GM21515 (cell line): Measurements from ENCODE around the gene RXRG.
A peak's percentile ranks its signal among the peaks of the same experiment; 100 is the strongest.

ENCODE experiments used
- ATAC-seq: cut with Tn5 transposase; IDR thresholded peaks from one replicate; pipeline ENCODE4 v1.9.1; 2021; ENCODE audit not compliant: unreplicated experiment

RXRG gene

GRCh38 chr1:165451691-165452090, 6.8 kb upstream of the RXRG start:
- ATAC-seq = no peak

- no peak for ATAC-seq
These were observed 4.2 kb upstream of the RXRG start for GRCh38 chr1:165449131-165449530.

DNA sequence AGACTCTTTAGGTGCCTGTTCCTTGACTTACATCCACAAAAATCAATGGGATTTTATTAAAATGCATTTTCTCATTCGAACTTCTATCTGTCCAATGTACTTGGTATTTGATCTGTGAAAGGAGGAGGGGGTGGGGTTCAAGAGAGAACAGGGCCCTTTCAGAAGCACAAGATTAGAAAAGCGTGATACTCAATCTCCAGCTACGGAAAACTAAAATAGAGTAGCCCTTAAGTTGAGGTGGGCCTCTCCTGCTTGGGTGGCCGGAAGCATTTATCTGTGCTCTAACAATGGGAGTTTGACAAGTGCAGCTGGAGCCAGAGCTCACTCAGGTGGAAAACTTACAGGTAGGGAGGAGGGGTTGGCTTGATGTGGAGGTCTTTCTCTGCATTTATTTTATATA, 462 bp upstream of the RXRG start:
- ATAC-seq = no peak

DNA sequence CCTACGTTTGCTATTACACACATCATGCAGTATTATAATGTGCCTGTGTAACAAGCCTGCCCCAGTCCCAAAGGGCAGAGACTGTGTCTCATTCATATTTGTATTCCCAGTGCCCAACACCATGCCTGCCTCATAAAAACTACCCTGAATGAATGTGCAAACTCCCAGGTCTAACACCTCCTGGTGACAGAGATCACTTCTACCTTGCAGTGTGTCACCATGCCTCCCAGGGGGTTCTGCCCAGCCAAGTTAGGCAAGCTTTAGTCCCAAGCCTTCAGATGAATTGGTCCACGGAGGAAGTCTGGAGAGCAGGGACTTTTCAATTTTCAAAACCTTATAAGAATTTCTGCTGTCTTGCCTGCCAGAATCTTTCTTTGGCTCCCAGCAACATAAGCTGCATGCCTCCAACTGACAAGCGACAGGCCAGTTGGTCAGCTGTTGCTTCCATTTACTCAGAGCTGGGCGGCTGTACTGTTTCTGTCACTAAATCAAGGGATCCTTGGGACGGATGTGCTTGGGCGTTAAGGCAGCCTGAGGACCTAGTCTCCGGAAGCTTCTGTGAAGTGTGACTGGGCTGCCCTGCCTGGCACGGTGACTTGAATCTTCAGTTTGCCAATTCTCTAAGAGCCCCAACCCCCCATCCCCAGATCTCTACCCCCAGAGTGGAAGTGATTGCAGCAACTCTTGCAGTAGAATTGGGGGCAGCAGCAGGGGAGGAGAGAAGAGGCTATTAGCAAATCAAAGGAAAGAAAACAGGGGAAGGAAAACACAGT, 1.2 kb downstream of the RXRG start:
- ATAC-seq = no peak

DNA sequence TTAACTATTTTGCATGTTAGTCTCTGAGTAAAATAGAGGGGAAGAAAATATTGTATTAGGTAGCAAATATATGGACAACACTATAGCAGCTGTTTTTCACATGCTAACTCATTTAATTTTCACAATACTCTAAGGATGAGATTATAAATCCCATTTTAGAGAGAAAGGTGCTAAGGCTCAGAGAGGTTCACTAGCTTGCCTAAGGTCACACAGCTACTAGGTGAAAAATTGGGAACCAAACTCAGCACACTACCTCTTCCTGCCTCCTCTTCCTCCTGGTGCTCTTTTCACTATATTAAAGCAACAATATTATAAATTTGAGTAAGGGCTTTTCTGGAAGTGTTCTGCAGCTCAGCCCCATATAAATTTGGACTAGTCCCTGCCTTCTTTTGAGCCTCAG, 2.3 kb downstream of the RXRG start:
- ATAC-seq = no peak

DNA sequence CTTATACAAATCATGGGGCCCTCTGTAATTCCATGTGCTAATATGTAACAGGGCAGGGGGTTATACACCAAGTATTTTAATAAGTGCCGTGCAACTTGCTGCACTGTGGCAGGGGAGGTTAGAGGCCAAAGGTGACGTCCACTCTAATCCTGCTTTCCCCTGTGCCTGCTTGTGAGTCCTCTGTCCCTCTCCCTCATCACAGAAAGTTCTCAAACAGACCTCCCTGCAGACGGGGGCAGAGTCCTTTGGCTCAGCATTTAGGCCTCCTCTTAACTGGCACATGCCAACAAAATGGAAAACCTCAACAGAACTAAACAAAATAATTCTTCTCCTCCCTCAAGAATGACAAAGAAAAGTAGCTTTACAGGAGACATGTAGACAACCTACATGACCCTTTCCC, 2.9 kb downstream of the RXRG start:
- ATAC-seq = no peak

DNA sequence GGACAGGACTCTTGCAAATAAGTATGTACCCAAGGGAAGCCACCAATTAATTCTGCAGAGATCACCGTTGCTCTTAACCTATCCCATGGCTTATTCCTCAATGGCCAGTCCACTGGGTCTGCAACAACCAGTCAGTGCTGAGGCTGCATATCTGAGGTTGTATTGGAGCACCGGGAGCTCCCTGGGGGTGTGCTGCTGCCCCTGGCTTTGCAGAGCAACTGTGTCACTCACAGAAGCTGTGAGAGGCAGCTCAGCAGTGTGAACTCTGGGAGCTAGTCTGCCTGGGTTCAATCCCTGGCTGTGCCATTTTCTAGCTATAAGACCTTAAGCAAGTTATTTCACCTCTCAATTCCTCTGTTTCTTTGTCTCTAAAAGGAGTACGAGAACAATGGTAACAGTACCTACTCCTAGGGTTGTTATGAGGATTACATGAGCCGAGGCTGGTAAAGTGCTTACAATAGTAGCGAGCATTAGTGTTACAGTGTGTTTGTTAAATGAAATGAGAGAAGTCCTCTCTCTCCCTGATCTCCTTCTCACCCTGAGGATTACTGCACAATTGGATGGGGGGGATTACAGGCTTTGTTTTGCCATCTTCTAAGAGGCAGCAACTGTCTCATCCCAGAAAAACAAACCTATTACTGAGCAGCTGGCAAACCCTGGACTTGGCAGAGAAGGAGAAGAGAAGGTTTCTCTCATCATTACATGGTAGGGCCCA, 3.6 kb downstream of the RXRG start:
- ATAC-seq = no peak

- no peak for ATAC-seq
These were observed 5.6 kb downstream of the RXRG start for GRCh38 chr1:165439330-165439729.

DNA sequence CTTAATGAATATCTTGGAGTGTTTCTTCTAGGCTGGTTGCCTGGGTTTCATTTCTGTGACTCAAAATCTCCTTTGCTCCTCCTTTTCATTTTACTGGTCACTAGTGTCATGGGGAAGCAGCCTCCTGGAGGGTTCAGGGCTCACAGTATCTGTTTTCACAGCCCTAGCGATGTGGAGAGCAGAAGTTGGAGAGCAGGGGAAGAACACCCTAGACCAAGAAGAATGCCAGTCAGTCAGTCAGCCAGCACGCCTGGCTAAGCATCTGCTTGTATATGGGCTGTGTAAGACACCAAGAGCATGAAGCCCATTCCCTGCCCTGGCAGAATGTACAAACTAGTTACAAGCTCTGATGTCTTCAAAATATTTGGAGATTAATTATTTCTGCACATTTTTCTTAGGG, 7.9 kb downstream of the RXRG start:
- ATAC-seq = no peak

DNA sequence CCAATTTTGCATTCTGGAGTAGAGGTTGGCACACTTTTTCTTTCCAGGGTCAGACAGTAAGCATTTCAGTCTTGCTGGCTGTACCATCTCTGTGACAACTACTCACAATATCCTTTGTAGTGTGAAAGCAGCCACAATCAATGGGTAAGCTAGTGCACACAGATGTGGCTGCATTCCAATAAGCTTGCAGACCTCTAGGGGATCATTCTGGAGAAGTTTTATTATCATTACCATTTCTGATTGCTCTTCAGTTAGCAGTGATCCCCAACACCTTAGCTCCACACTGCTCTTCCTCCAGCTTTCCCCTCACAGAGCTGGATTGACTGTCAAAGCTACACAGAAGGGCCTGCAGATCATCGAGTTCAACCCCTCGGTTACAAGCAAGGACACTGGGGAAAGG, 9.1 kb downstream of the RXRG start:
- ATAC-seq = no peak

DNA sequence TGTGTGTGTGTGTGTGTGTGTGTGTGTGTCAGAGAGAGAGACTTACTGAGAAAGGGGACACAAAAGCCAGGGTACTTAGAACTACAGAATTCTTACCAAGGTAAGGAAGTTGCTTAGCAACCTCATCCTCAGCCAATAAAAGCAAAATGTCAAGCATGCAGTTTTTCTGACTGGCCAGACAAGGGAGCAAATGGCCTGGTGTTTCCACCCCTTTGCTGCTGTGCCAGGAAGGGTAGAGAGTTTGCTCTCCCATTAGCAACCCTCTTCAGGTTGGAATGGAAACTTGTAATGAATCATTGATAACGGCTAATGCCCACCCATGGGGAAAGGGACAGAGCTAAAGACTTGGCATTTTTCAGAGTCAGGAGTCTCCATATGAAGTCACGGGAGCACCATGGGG, 10.6 kb downstream of the RXRG start:
- no peak for ATAC-seq

GRCh38 chr1:165431079-165431478, 13.8 kb downstream of the RXRG start:
- ATAC-seq = peak; percentile 65

GRCh38 chr1:165426745-165427144, 18.2 kb downstream of the RXRG start:
- ATAC-seq = no peak

- no peak for ATAC-seq
These were observed 19.3 kb downstream of the RXRG start for GRCh38 chr1:165425621-165426020.

- ATAC-seq = no peak
These were observed 20.3 kb downstream of the RXRG start for GRCh38 chr1:165424454-165425216.

DNA sequence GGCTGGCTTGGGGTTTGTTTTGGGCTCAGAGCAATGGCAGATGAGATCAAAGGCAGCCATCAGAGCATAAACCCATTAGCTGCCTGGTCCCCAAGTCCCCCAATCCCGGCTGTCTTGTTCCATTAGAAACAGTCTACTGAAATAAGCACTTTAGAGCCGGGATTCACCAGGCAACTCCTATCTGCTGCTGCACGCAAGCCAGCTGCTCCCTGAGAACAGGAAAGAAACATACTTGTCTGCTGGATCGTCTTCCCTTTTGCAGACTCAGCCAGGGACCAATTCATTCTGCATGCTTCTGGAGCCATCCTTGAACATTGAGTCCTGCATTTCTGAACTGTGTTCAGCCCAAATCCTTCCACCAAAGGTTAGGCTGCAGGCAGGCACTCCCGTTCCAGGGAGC, 21.8 kb downstream of the RXRG start:
- no peak for ATAC-seq

DNA sequence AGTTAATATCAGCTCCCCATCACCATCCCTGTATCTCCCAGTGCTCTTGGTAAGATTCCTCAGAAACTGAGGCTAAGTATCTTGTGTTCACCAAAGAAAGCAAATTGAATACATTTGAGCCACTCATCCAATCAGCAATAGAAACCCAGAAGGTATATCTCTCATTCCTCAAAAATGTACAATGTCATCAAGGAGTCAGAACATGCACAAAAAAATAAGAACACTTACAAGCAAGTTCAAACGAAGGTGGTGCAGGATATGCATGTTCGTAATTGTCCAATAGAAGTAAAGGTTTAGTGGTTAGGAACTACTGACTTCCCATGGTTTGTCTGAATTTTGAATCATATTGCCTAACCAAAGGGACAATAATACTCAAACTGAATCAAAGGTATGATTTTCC, 24.3 kb downstream of the RXRG start:
- no peak for ATAC-seq

DNA sequence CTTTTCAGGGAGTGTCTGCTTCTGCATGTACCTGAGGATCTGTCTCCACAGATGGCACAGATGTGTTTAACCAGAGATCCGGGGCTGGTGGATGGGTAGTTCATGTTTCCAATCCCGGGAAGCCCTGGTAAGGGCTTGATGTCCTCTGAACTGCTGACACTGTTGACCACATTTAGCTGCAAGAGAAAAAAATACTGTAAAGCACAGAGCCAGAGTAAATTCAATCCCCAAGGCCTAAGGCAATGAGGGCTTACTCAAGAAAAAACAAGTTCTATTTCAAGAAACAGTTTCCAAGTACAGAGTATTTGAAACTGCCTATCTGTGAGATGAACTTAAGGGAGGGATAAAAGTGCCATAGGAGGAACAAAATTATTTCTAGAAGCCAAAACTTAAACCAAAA, 25.1 kb downstream of the RXRG start:
- ATAC-seq = no peak

DNA sequence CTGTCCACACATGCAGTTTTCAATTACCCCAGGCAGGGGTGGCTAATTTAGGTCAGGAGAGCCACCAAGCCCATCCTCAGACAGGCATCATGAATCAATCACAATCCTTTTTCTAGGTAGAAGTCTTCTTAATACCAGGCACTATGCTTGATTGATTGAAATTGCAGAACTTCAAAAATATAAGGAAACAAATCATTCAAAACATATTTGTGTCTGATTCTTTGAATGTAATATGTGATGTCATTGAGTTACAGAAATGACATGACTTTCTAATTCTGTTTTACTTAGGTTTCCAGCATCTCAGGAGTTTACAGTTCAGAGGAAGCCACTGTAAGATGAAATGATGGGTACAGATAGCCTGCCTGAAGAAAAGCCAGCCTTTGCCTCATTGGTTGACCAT, 26.7 kb downstream of the RXRG start:
- ATAC-seq = no peak

DNA sequence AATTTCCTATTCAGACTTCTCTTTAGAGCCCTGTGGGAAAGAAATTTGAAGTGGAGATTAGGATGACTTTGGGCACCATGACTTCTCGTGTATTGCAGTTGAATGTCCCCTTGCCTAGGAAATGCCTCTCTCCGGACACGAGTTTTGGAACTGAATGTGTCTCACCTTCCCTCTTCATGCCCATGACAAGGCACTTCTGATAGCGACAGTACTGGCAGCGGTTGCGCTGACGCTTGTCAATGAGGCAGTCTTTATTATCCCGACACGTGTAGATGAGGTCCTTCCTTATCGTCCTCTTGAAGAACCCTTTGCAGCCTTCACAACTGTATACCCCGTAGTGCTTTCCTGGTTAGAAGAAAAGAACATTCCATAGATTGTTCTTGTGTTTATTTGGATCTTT, 28.1 kb downstream of the RXRG start:
- no peak for ATAC-seq

DNA sequence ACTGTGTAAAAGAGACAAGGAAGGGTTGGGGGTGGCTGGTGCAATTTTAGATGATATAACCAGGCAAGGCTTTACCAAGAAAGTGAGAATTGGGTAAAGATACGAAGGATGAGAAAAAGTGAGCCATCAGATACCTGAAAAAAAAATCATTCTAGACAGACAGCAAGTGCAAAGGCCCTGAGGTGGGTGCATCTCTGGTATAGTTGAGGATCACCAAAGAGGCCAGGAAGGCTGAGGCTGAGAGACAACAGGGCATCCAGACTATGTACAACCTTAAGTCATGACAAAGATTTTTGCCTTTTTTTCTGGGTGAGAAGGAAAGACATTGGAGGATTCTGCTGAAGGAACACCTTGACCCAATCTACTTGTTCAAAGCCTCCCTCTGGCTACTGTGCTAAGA, 29.9 kb downstream of the RXRG start:
- no peak for ATAC-seq

GRCh38 chr1:165414620-165415019, 30.3 kb downstream of the RXRG start:
- no peak for ATAC-seq
